ENCODE data around the gene GPSM1. TPM values are rescaled to one million over a fixed set of nuclear protein-coding genes. Genes with fewer than 3 reads are reported as not detected.

The GPSM1 gene
- total RNA-seq, 1 experiment from 2014 or later, result 14.2 TPM

GRCh38 chr9:136363106-136363948 is 36.0 kb downstream of the GPSM1 start, which contains the start of gene DNLZ (continued):
- TF ChIP-seq ZNF281 (CRISPR knock-in tag; IDR thresholded peaks at IDR 0.05), result peak; percentile 83; the same call in 1 of the 2 replicates
- peak; percentile 100 for TF ChIP-seq MAX (CRISPR knock-in tag; IDR thresholded peaks at IDR 0.05)
- TF ChIP-seq NR2C2 (CRISPR knock-in tag; IDR thresholded peaks at IDR 0.05), result peak; percentile 80
- no peak for TF ChIP-seq AR (CRISPR knock-in tag; IDR thresholded peaks at IDR 0.05)
- TF ChIP-seq ZBTB21 (CRISPR knock-in tag; IDR thresholded peaks at IDR 0.05; ENCODE audit: borderline replicate concordance), result 0 out of 2 replicates have a peak, but pooled peaks have one; percentile 71
- no peak; the same call in 1 of the 2 replicates for TF ChIP-seq ZNF416 (CRISPR knock-in tag; IDR thresholded peaks at IDR 0.05)
- peak; percentile 93 for TF ChIP-seq RELA (CRISPR knock-in tag; IDR thresholded peaks at IDR 0.05; ENCODE audit: borderline replicate concordance)
- TF ChIP-seq STAT6 (CRISPR knock-in tag; conservative IDR thresholded peaks at IDR 0.05; ENCODE audit: low read depth), result 0 out of 2 replicates have a peak, but pooled peaks have one; percentile 31
- peak; percentile 71 for TF ChIP-seq USF2 (CRISPR knock-in tag; IDR thresholded peaks at IDR 0.05)
- TF ChIP-seq GABPB1 (CRISPR knock-in tag; IDR thresholded peaks at IDR 0.05), result peak; percentile 76
- TF ChIP-seq USF1 (CRISPR knock-in tag; IDR thresholded peaks at IDR 0.05), result peak; percentile 79
- no peak for TF ChIP-seq AFF4 (CRISPR knock-in tag; IDR thresholded peaks at IDR 0.05; ENCODE audit: borderline replicate concordance)
- TF ChIP-seq MYBL2 (CRISPR knock-in tag; IDR thresholded peaks at IDR 0.05), result peak; percentile 97
- peak; percentile 97 for TF ChIP-seq SP1 (CRISPR knock-in tag; conservative IDR thresholded peaks at IDR 0.05)
- peak; percentile 96 for TF ChIP-seq TP53 (CRISPR knock-in tag; IDR thresholded peaks at IDR 0.05)
- TF ChIP-seq JAZF1 (CRISPR knock-in tag; IDR thresholded peaks at IDR 0.05), result no peak
- peak; percentile 34; the same call in 1 of the 2 replicates for TF ChIP-seq NFYB (CRISPR knock-in tag; conservative IDR thresholded peaks at IDR 0.05; ENCODE audit: low read depth)
- TF ChIP-seq GTF2I (CRISPR knock-in tag; conservative IDR thresholded peaks at IDR 0.05), result no peak

Data from WTC11 (cell line).